K562 (cell line): Measurements from ENCODE around the gene LOC128125822.

Source experiments
- CHD1 ChIP-seq: fragments of 200-600 bp; sonication (generic); IDR thresholded peaks from one replicate; pipeline ENCODE4 v1.6.1; 2012; ENCODE audit warnings: mild to moderate bottlenecking, moderate library complexity, low read length, inconsistent platforms
- MYC ChIP-seq, 2 experiments: fragments of 250-450 bp in 1 of 2; sonication (Bioruptor Pico) in 1 of 2; IDR thresholded peaks; 2 replicates each; pipeline versions ENCODE4 v1.5.1 to v1.6.1; 2012 to 2021; ENCODE audit warnings: low read depth in 2 of 2, borderline replicate concordance in 1 of 2, improper control_type of control experiment in 1 of 2, low read length in 1 of 2, mild to moderate bottlenecking in 1 of 2, moderate library complexity in 1 of 2
- NFIC ChIP-seq: fragments of 450-650 bp; IDR thresholded peaks from 2 replicates; pipeline ENCODE4 v1.6.1; 2017; ENCODE audit warnings: mild to moderate bottlenecking, inconsistent platforms
- NR1H2 ChIP-seq: sonication (generic); formaldehyde crosslinking; IDR thresholded peaks from 2 replicates; pipeline ENCODE4 v1.4.0; 2020; ENCODE audit warnings: mild to moderate bottlenecking, missing genetic modification reagents
- NR2F6 ChIP-seq: fragments of 450-650 bp; formaldehyde crosslinking; IDR thresholded peaks from 2 replicates; pipeline ENCODE4 v1.4.0; 2020; ENCODE audit warnings: mild to moderate bottlenecking
- NRF1 ChIP-seq, 2 experiments: fragments of 450-650 bp; IDR thresholded peaks in 1 of 2; conservative IDR thresholded peaks in 1 of 2; 2 replicates each; pipeline ENCODE4 v1.6.1; 2014; ENCODE audit warnings: mild to moderate bottlenecking in 2 of 2
- POLR3G ChIP-seq: IDR thresholded peaks from 2 replicates; pipeline ENCODE4 v1.6.1; 2011; ENCODE audit not compliant: insufficient read length, insufficient replicate concordance; ENCODE audit errors: extremely low read depth
- SNIP1 ChIP-seq: fragments of 450-650 bp; IDR thresholded peaks from 2 replicates; pipeline ENCODE4 v1.7.1; 2017; ENCODE audit warnings: low read depth, mild to moderate bottlenecking
- ZBTB17 ChIP-seq: fragments of 450-650 bp; formaldehyde crosslinking; IDR thresholded peaks from 2 replicates; pipeline ENCODE4 v1.4.0; 2020; ENCODE audit warnings: mild to moderate bottlenecking
- ZNF717 ChIP-seq: fragments of 250-450 bp; sonication (Bioruptor Pico); IDR thresholded peaks from 2 replicates; pipeline ENCODE4 v1.5.0; 2021
- TF ChIP-seq, protein P1 (sequence below): fragments of 200-800 bp; sonication (Bioruptor generic); IDR thresholded peaks from 2 replicates; pipeline ENCODE4 v1.6.1; 2017; ENCODE audit warnings: missing genetic modification characterization, missing compliant biosample characterization
- TF ChIP-seq, protein P2 (sequence below): fragments of 450-650 bp; IDR thresholded peaks from 2 replicates; pipeline ENCODE4 v1.6.1; 2016; ENCODE audit warnings: low read depth
- TF ChIP-seq, protein P3 (sequence below): fragments of 450-650 bp; formaldehyde crosslinking; IDR thresholded peaks from 2 replicates; pipeline ENCODE4 v1.4.0; 2020; ENCODE audit warnings: mild to moderate bottlenecking, moderate library complexity
- TF ChIP-seq, protein P4 (sequence below): fragments of 450-650 bp; conservative IDR thresholded peaks from 2 replicates; pipeline ENCODE4 v1.6.1; 2016; ENCODE audit warnings: missing genetic modification characterization, low read depth, mild to moderate bottlenecking, missing compliant biosample characterization, moderate library complexity

LOC128125822 gene

DNA sequence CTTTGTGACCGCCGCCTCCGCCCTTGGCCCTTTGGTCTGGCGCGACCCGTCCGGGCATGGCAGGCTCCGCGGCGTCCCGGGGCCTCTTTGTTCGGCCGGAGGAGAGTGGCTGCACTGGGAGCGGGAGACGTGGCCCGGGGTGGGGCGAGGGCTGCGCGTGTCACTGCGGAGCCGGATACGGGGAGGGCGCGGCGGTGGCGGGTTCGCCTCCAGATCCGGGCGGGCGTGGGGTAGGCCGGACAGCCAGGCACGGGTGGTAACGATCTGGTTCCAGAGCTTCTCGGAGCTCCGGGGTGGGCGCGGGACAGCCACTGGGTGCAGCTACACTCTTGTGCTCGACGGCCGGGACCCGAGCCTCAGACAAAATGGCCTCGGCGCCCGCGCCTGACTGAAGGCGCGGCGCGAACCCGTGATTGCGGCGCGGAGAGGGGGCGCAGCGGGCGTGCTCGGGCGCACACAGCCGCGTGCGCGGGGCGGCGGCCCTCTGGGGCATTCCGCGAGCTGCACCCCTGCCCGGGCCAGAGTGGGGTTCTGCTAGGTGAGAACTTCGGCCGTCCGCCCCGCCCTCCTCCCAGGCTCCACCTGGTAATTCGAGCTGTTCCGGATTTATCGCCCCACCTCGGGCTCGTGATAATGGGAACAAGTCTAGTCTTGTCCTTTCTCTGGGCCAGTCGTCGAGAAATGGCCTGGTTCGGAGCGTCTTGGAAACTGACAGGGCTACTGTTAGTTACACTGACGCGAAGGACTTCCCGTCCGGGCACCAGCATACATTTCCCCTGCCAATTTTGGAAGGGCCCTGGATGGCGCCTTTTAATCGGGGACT, 1.0 kb downstream of the LOC128125822 start (continued):
- TF ChIP-seq, protein P1, sequence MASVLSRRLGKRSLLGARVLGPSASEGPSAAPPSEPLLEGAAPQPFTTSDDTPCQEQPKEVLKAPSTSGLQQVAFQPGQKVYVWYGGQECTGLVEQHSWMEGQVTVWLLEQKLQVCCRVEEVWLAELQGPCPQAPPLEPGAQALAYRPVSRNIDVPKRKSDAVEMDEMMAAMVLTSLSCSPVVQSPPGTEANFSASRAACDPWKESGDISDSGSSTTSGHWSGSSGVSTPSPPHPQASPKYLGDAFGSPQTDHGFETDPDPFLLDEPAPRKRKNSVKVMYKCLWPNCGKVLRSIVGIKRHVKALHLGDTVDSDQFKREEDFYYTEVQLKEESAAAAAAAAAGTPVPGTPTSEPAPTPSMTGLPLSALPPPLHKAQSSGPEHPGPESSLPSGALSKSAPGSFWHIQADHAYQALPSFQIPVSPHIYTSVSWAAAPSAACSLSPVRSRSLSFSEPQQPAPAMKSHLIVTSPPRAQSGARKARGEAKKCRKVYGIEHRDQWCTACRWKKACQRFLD (CRISPR knock-in tag), result no peak
- no peak for TF ChIP-seq NR2F6 (CRISPR knock-in tag)
- TF ChIP-seq, protein P2, sequence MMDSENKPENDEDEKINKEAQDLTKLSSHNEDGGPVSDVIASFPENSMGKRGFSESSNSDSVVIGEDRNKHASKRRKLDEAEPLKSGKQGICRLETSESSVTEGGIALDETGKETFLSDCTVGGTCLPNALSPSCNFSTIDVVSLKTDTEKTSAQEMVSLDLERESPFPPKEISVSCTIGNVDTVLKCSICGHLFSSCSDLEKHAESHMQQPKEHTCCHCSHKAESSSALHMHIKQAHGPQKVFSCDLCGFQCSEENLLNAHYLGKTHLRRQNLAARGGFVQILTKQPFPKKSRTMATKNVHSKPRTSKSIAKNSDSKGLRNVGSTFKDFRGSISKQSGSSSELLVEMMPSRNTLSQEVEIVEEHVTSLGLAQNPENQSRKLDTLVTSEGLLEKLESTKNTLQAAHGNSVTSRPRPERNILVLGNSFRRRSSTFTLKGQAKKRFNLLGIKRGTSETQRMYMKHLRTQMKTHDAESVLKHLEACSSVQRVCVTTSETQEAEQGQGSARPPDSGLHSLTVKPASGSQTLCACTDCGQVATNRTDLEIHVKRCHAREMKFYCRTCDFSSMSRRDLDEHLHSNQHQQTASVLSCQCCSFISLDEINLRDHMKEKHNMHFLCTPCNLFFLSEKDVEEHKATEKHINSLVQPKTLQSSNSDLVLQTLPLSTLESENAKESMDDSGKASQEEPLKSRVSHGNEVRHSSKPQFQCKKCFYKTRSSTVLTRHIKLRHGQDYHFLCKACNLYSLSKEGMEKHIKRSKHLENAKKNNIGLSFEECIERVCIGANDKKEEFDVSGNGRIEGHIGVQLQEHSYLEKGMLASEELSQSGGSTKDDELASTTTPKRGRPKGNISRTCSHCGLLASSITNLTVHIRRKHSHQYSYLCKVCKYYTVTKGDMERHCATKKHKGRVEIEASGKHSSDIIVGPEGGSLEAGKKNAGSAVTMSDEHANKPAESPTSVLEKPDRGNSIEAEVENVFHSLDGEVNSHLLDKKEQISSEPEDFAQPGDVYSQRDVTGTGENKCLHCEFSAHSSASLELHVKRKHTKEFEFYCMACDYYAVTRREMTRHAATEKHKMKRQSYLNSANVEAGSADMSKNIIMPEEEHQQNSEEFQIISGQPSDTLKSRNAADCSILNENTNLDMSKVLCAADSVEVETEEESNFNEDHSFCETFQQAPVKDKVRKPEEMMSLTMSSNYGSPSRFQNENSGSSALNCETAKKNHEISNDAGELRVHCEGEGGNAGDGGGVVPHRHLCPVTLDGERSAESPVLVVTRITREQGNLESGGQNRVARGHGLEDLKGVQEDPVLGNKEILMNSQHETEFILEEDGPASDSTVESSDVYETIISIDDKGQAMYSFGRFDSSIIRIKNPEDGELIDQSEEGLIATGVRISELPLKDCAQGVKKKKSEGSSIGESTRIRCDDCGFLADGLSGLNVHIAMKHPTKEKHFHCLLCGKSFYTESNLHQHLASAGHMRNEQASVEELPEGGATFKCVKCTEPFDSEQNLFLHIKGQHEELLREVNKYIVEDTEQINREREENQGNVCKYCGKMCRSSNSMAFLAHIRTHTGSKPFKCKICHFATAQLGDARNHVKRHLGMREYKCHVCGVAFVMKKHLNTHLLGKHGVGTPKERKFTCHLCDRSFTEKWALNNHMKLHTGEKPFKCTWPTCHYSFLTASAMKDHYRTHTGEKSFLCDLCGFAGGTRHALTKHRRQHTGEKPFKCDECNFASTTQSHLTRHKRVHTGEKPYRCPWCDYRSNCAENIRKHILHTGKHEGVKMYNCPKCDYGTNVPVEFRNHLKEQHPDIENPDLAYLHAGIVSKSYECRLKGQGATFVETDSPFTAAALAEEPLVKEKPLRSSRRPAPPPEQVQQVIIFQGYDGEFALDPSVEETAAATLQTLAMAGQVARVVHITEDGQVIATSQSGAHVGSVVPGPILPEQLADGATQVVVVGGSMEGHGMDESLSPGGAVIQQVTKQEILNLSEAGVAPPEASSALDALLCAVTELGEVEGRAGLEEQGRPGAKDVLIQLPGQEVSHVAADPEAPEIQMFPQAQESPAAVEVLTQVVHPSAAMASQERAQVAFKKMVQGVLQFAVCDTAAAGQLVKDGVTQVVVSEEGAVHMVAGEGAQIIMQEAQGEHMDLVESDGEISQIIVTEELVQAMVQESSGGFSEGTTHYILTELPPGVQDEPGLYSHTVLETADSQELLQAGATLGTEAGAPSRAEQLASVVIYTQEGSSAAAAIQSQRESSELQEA, result no peak
- TF ChIP-seq POLR3G, result no peak
- TF ChIP-seq, protein P3, sequence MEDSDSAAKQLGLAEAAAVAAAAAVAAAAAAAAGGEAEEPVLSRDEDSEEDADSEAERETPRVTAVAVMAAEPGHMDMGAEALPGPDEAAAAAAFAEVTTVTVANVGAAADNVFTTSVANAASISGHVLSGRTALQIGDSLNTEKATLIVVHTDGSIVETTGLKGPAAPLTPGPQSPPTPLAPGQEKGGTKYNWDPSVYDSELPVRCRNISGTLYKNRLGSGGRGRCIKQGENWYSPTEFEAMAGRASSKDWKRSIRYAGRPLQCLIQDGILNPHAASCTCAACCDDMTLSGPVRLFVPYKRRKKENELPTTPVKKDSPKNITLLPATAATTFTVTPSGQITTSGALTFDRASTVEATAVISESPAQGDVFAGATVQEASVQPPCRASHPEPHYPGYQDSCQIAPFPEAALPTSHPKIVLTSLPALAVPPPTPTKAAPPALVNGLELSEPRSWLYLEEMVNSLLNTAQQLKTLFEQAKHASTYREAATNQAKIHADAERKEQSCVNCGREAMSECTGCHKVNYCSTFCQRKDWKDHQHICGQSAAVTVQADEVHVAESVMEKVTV (CRISPR knock-in tag), result no peak
- peak; percentile 76 to 79 for TF ChIP-seq NRF1 (conservative IDR thresholded peaks at IDR 0.05 in 1 of 2, IDR thresholded peaks at IDR 0.05 in 1 of 2)
- TF ChIP-seq NFIC, result no peak
- TF ChIP-seq ZBTB17 (CRISPR knock-in tag), result peak; percentile 59; the same call in 1 of the 2 replicates
- peak; percentile 80 for TF ChIP-seq MYC (IDR thresholded peaks at IDR 0.05; ENCODE audit: low read depth, low read length)
- no peak for TF ChIP-seq MYC (CRISPR knock-in tag; IDR thresholded peaks at IDR 0.05; ENCODE audit: borderline replicate concordance, low read depth)
- TF ChIP-seq SNIP1, result no peak
- TF ChIP-seq, protein P4, sequence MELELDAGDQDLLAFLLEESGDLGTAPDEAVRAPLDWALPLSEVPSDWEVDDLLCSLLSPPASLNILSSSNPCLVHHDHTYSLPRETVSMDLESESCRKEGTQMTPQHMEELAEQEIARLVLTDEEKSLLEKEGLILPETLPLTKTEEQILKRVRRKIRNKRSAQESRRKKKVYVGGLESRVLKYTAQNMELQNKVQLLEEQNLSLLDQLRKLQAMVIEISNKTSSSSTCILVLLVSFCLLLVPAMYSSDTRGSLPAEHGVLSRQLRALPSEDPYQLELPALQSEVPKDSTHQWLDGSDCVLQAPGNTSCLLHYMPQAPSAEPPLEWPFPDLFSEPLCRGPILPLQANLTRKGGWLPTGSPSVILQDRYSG (tag), result no peak
- no peak for TF ChIP-seq NR1H2 (CRISPR knock-in tag)
- TF ChIP-seq ZNF717 (CRISPR knock-in tag), result no peak
- TF ChIP-seq CHD1, result peak; percentile 88
